ENCODE results near the gene NOL11. TPM values are rescaled to one million over a fixed set of nuclear protein-coding genes. Genes with fewer than 3 reads are reported as not detected.

Gene NOL11
- total and polyA plus RNA-seq, 2 donors (not counting 3 experiments of a cell fraction or from before 2014, with no cell fraction given) = 17.7 to 52.6 TPM

DNA sequence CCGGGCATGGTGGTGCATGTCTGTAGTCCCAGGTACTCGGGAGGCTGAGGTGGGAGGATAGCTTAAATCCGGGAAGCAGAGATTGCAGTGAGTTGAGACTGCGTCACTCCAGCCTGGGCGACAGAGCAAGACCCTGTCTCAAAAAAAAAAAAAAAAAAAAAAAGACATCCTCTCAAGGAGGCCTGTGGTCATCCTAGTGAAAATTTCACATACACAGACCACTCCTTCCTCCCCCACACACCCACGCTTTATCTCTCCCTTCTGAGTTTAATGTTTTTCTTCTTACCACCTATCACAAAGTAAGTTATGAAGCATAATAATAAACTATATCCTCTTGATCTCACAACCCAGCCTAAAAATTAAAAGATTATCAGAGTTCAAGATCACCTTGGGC is 1.3 kb upstream of the NOL11 start:
- intact Hi-C loops (cut with micrococcal nuclease) = no loop called here
- FAIRE-seq (no peak), DNase-seq (ENCODE audit: low read depth, low spot score) (no peak)
- Histone ChIP-seq H3K4me2 (ENCODE audit: insufficient read depth, low read length) (no peak overlapping the region), H3K4me1 (ENCODE audit: control insufficient read depth, extremely low read depth, insufficient read depth, low read length) (peaks cover 16% of the 10 kb centered on the region), H3K4me3 (replicated peaks in 1 of 3; ENCODE audit: insufficient read depth in 1 of 3, low read depth in 1 of 3, low read length in 3 of 3) (no peak overlapping the region), H3K9ac (replicated peaks; ENCODE audit: extremely low read depth, insufficient read depth, low read length) (no peak overlapping the region), H3K36me3 (ENCODE audit: control insufficient read depth in 2 of 2, extremely low read depth in 1 of 2, insufficient read depth in 2 of 2, low read length in 2 of 2) (no peaks in the 10 kb centered on the region), H4K20me1 (replicated peaks; ENCODE audit: control insufficient read depth, extremely low read depth, insufficient read depth, low read length) (no peaks in the 10 kb centered on the region), H2AFZ (ENCODE audit: low read depth, low read length) (no peak overlapping the region), H3K79me2 (ENCODE audit: control insufficient read depth, insufficient read depth, low read length) (peaks cover 21% of the 10 kb centered on the region), H3K9me1 (replicated peaks; ENCODE audit: control insufficient read depth, extremely low read depth, insufficient read depth, low read length) (no peaks in the 10 kb centered on the region), H3K9me3 (replicated peaks; ENCODE audit: control insufficient read depth, insufficient read depth, low read length) (no peaks in the 10 kb centered on the region), H3K27me3 (ENCODE audit: control insufficient read depth in 2 of 2, insufficient read depth in 2 of 2, low read length in 2 of 2) (no peaks in the 10 kb centered on the region), H3K27ac (ENCODE audit: insufficient read depth, low read depth, low read length) (no peak overlapping the region)
- no TSS peak for BruUV-seq (replicated peaks)
- dilution Hi-C loops (cut with MboI; ENCODE audit: extremely low pct_ligation_motif_present, low sequenced_read_pairs) = no loop called here
- CTCF ChIA-PET = interaction anchor here (0.7 kb wide), 1 partner anchor 577 kb away, joined by 3 read pairs; no protein-coding TSS in a partner anchor
- TF ChIP-seq MYC (IDR thresholded peaks at IDR 0.05; ENCODE audit: low read depth, low read length) (no peak), POLR2A (IDR thresholded peaks at IDR 0.05; ENCODE audit: low read depth, low read length) (no peak), GATA2 (IDR thresholded peaks at IDR 0.05; ENCODE audit: insufficient read depth, insufficient read length, low read depth, low read length) (no peak), JUN (IDR thresholded peaks at IDR 0.05; ENCODE audit: borderline replicate concordance, insufficient read depth, insufficient read length, low read depth) (no peak), EZH2 (IDR thresholded peaks at IDR 0.05; ENCODE audit: borderline replicate concordance, low read depth, low read length, severe bottlenecking) (no peak), POLR2AphosphoS5 (IDR thresholded peaks at IDR 0.05; ENCODE audit: insufficient read depth, low read depth, low read length) (no peak), FOS (IDR thresholded peaks at IDR 0.05; ENCODE audit: borderline replicate concordance, insufficient read depth, low read length) (no peak)
- TF ChIP-seq, protein P1, sequence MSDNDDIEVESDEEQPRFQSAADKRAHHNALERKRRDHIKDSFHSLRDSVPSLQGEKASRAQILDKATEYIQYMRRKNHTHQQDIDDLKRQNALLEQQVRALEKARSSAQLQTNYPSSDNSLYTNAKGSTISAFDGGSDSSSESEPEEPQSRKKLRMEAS (IDR thresholded peaks at IDR 0.05; ENCODE audit: insufficient read depth, insufficient read length) = no peak
- TF ChIP-seq, protein P2, sequence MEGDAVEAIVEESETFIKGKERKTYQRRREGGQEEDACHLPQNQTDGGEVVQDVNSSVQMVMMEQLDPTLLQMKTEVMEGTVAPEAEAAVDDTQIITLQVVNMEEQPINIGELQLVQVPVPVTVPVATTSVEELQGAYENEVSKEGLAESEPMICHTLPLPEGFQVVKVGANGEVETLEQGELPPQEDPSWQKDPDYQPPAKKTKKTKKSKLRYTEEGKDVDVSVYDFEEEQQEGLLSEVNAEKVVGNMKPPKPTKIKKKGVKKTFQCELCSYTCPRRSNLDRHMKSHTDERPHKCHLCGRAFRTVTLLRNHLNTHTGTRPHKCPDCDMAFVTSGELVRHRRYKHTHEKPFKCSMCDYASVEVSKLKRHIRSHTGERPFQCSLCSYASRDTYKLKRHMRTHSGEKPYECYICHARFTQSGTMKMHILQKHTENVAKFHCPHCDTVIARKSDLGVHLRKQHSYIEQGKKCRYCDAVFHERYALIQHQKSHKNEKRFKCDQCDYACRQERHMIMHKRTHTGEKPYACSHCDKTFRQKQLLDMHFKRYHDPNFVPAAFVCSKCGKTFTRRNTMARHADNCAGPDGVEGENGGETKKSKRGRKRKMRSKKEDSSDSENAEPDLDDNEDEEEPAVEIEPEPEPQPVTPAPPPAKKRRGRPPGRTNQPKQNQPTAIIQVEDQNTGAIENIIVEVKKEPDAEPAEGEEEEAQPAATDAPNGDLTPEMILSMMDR (IDR thresholded peaks at IDR 0.05; ENCODE audit: extremely low read depth in 1 of 2, insufficient read depth in 1 of 2, low read depth in 1 of 2, low read length in 2 of 2) = no peak
- POLR2A ChIA-PET = no interaction called here
